Calu3 (cell line): ENCODE results near the gene COMTD1. TPM values are rescaled to one million over a fixed set of nuclear protein-coding genes. Genes with fewer than 3 reads are reported as not detected.
"Not testable (repeated sequence)": the region's sequence is repeated elsewhere in the genome, so short reads cannot be mapped to it uniquely, and the experiment has no call there.

ENCODE experiments used
- BruUV-seq: library from RNA; stranded (reverse); fragments of 400-500 nt; replicated peaks from 2 replicates; lab custom pipeline; 2021; lab: Mats Ljungman, UMichigan
- CTCF ChIA-PET: fragments of 300-600 bp; sonication (Branson Sonifier 250); formaldehyde crosslinking; loops from one replicate; lab custom pipeline; 2022; ENCODE audit warnings: antibody characterized with exemption; lab: Charles Lee
- DNase-seq: peaks from one replicate; pipeline ENCODE4 v3.0.0; 2022
- H3K27ac Mint-ChIP-seq: one replicate; pipeline ENCODE4 v1.8.0; 2022; ENCODE audit warnings: mixed read lengths; ENCODE audit not compliant: unreplicated experiment
- H3K27me3 Mint-ChIP-seq: one replicate; pipeline ENCODE4 v1.8.0; 2022; ENCODE audit warnings: mixed read lengths; ENCODE audit not compliant: unreplicated experiment
- H3K36me3 Mint-ChIP-seq: one replicate; pipeline ENCODE4 v1.8.0; 2022; ENCODE audit warnings: mild to moderate bottlenecking, moderate library complexity, mixed read lengths; ENCODE audit not compliant: insufficient read depth, unreplicated experiment
- H3K4me1 Mint-ChIP-seq: one replicate; pipeline ENCODE4 v1.8.0; 2022; ENCODE audit warnings: mild to moderate bottlenecking, low read depth, mixed read lengths; ENCODE audit not compliant: unreplicated experiment
- H3K4me3 Mint-ChIP-seq: one replicate; pipeline ENCODE4 v1.8.0; 2022; ENCODE audit warnings: mild to moderate bottlenecking, low read depth, moderate library complexity, mixed read lengths; ENCODE audit not compliant: unreplicated experiment
- H3K9me3 Mint-ChIP-seq: one replicate; pipeline ENCODE4 v1.8.0; 2022; ENCODE audit warnings: low read depth, mixed read lengths; ENCODE audit not compliant: unreplicated experiment
- intact Hi-C: fragments of 100-400 bp; cut with micrococcal nuclease; formaldehyde crosslinking; loops from one replicate; pipeline ENCODE4 v1.10.0; 2022; ENCODE audit not compliant: unreplicated experiment
- total RNA-seq: library from RNA; stranded (reverse); gene quantifications from 2 replicates; pipeline ENCODE4 v1.2.3, GENCODE V29; 2022
- TF ChIP-seq, protein P1 (sequence below): fragments of 200-600 bp; IDR thresholded peaks from one replicate; pipeline ENCODE4 v1.8.0; 2022; ENCODE audit warnings: antibody characterized with exemption; ENCODE audit not compliant: unreplicated experiment

COMTD1 gene
- total RNA-seq, 1 experiment from 2014 or later, result 52.4 TPM

DNA sequence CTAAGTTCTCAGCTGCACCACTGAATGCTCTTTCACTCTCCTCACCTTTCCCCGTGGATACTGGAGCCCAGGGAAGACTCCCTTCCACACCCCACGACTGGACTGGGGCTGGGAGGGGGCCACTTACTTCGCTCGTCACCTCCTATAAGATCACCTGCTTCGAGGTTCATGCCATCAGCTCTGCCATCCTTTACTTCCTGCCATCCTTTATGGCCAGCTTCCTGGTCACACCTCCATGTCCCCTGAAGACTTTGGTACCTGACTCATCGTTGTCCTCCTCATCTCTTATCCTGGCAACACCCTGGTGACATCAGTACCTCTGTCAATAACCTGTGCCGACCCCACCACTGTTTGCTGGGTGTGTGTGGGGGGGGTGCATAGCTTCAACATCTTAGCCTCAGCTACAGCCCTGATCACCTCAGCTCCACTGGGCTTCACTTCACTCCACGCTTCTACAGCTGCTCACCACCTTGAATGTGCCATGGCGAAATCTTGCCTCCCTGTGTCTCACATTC lies 33.9 kb downstream of the COMTD1 start:
- BruUV-seq, result no TSS peak
- no peaks in the 10 kb centered on the region for H3K36me3 Mint-ChIP-seq
- DNase-seq, result no peak
- CTCF ChIA-PET, result interaction anchor here (0.8 to 2.7 kb wide), 3 partner anchors 9 to 34 kb away, joined by 3 to 5 read pairs (median 4); partner anchors contain the start of genes COMTD1 and VDAC2
- peaks cover 17% of the 10 kb centered on the region for H3K4me1 Mint-ChIP-seq
- H3K4me3 Mint-ChIP-seq, result no peak overlapping the region
- H3K27me3 Mint-ChIP-seq, result no peaks in the 10 kb centered on the region
- TF ChIP-seq, protein P1, sequence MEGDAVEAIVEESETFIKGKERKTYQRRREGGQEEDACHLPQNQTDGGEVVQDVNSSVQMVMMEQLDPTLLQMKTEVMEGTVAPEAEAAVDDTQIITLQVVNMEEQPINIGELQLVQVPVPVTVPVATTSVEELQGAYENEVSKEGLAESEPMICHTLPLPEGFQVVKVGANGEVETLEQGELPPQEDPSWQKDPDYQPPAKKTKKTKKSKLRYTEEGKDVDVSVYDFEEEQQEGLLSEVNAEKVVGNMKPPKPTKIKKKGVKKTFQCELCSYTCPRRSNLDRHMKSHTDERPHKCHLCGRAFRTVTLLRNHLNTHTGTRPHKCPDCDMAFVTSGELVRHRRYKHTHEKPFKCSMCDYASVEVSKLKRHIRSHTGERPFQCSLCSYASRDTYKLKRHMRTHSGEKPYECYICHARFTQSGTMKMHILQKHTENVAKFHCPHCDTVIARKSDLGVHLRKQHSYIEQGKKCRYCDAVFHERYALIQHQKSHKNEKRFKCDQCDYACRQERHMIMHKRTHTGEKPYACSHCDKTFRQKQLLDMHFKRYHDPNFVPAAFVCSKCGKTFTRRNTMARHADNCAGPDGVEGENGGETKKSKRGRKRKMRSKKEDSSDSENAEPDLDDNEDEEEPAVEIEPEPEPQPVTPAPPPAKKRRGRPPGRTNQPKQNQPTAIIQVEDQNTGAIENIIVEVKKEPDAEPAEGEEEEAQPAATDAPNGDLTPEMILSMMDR, result no peak
- no peak overlapping the region for H3K27ac Mint-ChIP-seq
- H3K9me3 Mint-ChIP-seq, result no peaks in the 10 kb centered on the region
- intact Hi-C loops, result no loop called here

DNA sequence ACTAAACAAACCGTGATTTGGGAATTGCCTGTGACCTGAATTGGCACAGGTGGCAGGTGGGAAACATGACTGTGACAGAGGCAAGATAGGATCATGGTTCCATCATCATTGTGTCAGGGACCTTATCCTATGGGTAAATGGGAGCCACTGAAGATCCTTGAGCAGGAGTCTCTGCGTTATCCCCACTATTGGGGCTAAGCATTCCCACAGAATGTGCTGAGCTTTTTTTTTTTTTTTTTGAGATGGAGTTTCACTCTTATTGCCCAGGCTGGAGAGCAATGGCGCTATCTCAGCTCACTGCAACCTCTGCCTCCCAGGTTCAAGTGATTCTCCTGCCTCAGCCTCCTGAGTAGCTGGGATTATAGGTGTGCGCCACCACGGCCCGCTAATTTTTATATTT lies 35.8 kb downstream of the COMTD1 start:
- intact Hi-C loops, H3K9me3 Mint-ChIP-seq, H3K27me3 Mint-ChIP-seq, H3K27ac Mint-ChIP-seq, DNase-seq, H3K4me3 Mint-ChIP-seq, H3K36me3 Mint-ChIP-seq, BruUV-seq: not testable (repeated sequence)
- H3K4me1 Mint-ChIP-seq, result peaks cover 17% of the 10 kb centered on the region
- CTCF ChIA-PET, result interaction anchor here (0.6 to 2.7 kb wide), 2 partner anchors 11 to 26 kb away, joined by 3 to 5 read pairs; partner anchors contain the start of gene VDAC2

DNA sequence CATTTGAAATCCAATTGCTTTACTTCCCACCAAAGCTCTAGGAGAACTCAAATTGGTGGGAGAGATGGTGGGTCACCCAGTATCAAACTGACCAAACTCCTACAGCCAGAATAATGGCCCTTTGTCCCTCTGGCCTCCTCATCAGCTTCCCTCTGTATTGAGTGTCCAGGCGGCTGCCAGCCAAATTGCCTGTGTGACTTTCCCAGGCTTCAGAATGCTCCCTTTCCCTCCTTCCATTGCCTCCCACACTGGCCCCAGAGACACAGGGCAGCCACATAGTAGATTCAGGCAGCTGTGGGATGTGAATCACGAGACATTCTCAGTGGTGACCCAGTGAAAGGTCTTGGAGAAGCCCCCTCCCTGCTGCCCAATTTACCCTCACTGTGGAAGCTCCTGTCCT lies 37.9 kb downstream of the COMTD1 start:
- CTCF ChIA-PET, result interaction anchor here (0.8 to 2.4 kb wide), 3 partner anchors 8 to 38 kb away, joined by 3 to 7 read pairs (median 3); partner anchors contain the start of gene COMTD1
- Mint-ChIP-seq H3K27ac (no peak overlapping the region), H3K27me3 (no peaks in the 10 kb centered on the region), H3K4me1 (peaks cover 16% of the 10 kb centered on the region), H3K36me3 (no peaks in the 10 kb centered on the region), H3K9me3 (no peaks in the 10 kb centered on the region), H3K4me3 (no peak overlapping the region)
- intact Hi-C loops, result no loop called here
- BruUV-seq, result no TSS peak
- TF ChIP-seq, protein P1, result no peak
- no peak for DNase-seq

DNA sequence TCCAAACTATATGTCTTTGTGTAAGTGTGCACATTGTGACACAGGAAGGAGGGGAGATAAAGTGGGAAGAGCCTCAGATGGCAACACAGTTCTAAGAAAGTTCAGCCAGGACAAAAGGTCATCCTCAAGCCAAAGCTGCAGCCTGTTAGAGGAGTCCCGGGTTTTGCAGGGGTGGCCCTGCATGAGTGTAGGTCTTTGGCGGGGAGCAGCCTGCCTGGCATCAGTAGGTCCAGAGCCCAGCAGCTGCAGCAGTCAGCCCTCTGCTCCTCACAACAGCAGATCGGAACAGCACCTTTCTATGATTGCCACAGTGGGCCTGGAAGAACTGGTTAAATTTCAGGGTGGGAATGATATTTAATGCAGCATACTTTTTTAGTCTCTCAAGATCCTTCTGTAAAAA lies 38.7 kb downstream of the COMTD1 start:
- DNase-seq, result no peak
- no peaks in the 10 kb centered on the region for H3K9me3 Mint-ChIP-seq
- H3K4me1 Mint-ChIP-seq, result peaks cover 11% of the 10 kb centered on the region
- BruUV-seq, result no TSS peak
- intact Hi-C loops, result no loop called here
- H3K27ac Mint-ChIP-seq, result no peak overlapping the region
- no peaks in the 10 kb centered on the region for H3K36me3 Mint-ChIP-seq
- H3K27me3 Mint-ChIP-seq, result no peaks in the 10 kb centered on the region
- no peak overlapping the region for H3K4me3 Mint-ChIP-seq
- TF ChIP-seq, protein P1, result no peak
- CTCF ChIA-PET, result interaction anchor here (0.7 to 2.4 kb wide), 4 partner anchors 9 to 38 kb away, joined by 3 to 7 read pairs (median 4); partner anchors contain the start of gene COMTD1
